ENCODE data around the gene ANKDD1B.

The ANKDD1B gene

GRCh38 chr5:75706016-75706415 lies 94.8 kb downstream of the ANKDD1B start:
- DNase-seq (ENCODE audit: low spot score), result no peak
- TF ChIP-seq, protein P1, sequence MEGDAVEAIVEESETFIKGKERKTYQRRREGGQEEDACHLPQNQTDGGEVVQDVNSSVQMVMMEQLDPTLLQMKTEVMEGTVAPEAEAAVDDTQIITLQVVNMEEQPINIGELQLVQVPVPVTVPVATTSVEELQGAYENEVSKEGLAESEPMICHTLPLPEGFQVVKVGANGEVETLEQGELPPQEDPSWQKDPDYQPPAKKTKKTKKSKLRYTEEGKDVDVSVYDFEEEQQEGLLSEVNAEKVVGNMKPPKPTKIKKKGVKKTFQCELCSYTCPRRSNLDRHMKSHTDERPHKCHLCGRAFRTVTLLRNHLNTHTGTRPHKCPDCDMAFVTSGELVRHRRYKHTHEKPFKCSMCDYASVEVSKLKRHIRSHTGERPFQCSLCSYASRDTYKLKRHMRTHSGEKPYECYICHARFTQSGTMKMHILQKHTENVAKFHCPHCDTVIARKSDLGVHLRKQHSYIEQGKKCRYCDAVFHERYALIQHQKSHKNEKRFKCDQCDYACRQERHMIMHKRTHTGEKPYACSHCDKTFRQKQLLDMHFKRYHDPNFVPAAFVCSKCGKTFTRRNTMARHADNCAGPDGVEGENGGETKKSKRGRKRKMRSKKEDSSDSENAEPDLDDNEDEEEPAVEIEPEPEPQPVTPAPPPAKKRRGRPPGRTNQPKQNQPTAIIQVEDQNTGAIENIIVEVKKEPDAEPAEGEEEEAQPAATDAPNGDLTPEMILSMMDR (IDR thresholded peaks at IDR 0.05; ENCODE audit: extremely low read depth, insufficient read depth, missing control alignments), result no peak
- in situ Hi-C loops (cut with MboI; ENCODE audit: low pct_unique_long_range_greater_than_20kb, low sequenced_read_pairs, unreplicated experiment), result no loop called here

GRCh38 chr5:75706775-75707174 lies 95.5 kb downstream of the ANKDD1B start:
- in situ Hi-C loops (cut with MboI; ENCODE audit: low pct_unique_long_range_greater_than_20kb, low sequenced_read_pairs, unreplicated experiment), result no loop called here
- DNase-seq (ENCODE audit: low spot score), result no peak
- TF ChIP-seq, protein P1 (IDR thresholded peaks at IDR 0.05; ENCODE audit: extremely low read depth, insufficient read depth, missing control alignments), result no peak

GRCh38 chr5:75707911-75708509 lies 96.8 kb downstream of the ANKDD1B start:
- in situ Hi-C loops (cut with MboI; ENCODE audit: low pct_unique_long_range_greater_than_20kb, low sequenced_read_pairs, unreplicated experiment), result no loop called here
- TF ChIP-seq, protein P1 (IDR thresholded peaks at IDR 0.05; ENCODE audit: extremely low read depth, insufficient read depth, missing control alignments), result no peak
- DNase-seq (ENCODE audit: low spot score), result no peak

DNA sequence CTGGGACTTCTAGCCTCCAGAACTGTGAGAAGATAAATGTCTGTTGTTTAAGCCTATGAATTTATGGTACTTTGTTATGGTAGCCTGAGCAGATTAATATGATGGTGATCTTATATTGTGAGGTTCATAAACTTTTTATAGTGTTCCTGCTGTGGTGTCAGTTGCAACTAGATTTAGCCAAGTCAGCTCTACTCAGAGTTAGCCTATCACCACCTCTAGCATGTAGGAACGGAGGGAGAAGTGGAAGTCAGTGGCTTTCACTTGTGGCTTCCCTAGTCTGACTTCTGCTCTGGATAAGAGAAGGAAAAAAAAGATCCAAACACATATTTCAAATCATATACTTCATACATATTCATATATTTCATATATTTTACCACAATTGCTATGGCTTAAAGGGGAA lies 99.4 kb downstream of the ANKDD1B start:
- no peak for DNase-seq (ENCODE audit: low spot score)
- TF ChIP-seq, protein P1 (IDR thresholded peaks at IDR 0.05; ENCODE audit: extremely low read depth, insufficient read depth, missing control alignments), result no peak
- in situ Hi-C loops (cut with MboI; ENCODE audit: low pct_unique_long_range_greater_than_20kb, low sequenced_read_pairs, unreplicated experiment), result no loop called here

DNA sequence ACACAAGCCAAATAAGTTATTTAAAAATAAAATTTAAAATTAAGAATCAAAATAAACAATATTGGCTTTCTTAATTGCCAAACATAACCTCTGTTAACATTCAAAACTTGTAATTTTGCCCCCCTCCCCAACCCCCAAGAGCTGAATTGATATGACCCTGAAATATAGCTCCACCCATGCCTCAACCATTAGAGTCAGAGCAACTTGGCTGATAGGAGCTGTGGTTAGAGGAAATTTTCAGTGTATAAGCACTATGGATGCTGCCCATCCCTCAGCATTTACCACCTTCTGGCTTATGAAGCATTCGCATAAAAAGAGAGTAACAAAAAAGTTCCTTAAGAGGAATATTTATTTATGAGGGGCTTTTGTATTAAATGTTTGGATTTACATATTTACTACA lies 99.9 kb downstream of the ANKDD1B start:
- in situ Hi-C loops (cut with MboI; ENCODE audit: low pct_unique_long_range_greater_than_20kb, low sequenced_read_pairs, unreplicated experiment), result no loop called here
- no peak for DNase-seq (ENCODE audit: low spot score)
- TF ChIP-seq, protein P1 (IDR thresholded peaks at IDR 0.05; ENCODE audit: extremely low read depth, insufficient read depth, missing control alignments), result no peak

- in situ Hi-C loops (cut with MboI; ENCODE audit: low pct_unique_long_range_greater_than_20kb, low sequenced_read_pairs, unreplicated experiment), result no loop called here
- DNase-seq (ENCODE audit: low spot score), result no peak
- TF ChIP-seq, protein P1 (IDR thresholded peaks at IDR 0.05; ENCODE audit: extremely low read depth, insufficient read depth, missing control alignments), result no peak
Measured at GRCh38 chr5:75712091-75712490, 100.8 kb downstream of the ANKDD1B start.

- in situ Hi-C loops (cut with MboI; ENCODE audit: low pct_unique_long_range_greater_than_20kb, low sequenced_read_pairs, unreplicated experiment), result no loop called here
- TF ChIP-seq, protein P1 (IDR thresholded peaks at IDR 0.05; ENCODE audit: extremely low read depth, insufficient read depth, missing control alignments), result no peak
Measured at GRCh38 chr5:75716715-75717081, 105.4 kb downstream of the ANKDD1B start.

More at GRCh38 chr5:75716715-75717081, 105.4 kb downstream of the ANKDD1B start:
- DNase-seq (ENCODE audit: low spot score), result no peak
